ENCODE data around the gene PDE1C. TPM values are rescaled to one million over a fixed set of nuclear protein-coding genes. Genes with fewer than 3 reads are reported as not detected.

PDE1C gene
- total and polyA plus RNA-seq, 2 experiments from 2014 or later, result 23.5 to 33.8 TPM

GRCh38 chr7:31955021-31955420 is 115.2 kb downstream of the PDE1C start:
- no peaks in the 10 kb centered on the region for H4K20me1 ChIP-seq (ENCODE audit: insufficient read depth)
- H3K79me2 ChIP-seq (ENCODE audit: insufficient read depth), result peaks cover 26% of the 10 kb centered on the region; the same call in 1 of the 2 replicates
- peaks cover 42% of the 10 kb centered on the region for H3K4me1 ChIP-seq (ENCODE audit: insufficient read depth)
- H2AFZ ChIP-seq, result no peak overlapping the region
- no peaks in the 10 kb centered on the region for H3K9me3 ChIP-seq (ENCODE audit: low read depth)
- peaks cover 26% of the 10 kb centered on the region; the same call in 1 of the 2 replicates for H3F3A ChIP-seq (ENCODE audit: insufficient read depth)
- TF ChIP-seq EZH2phosphoT487 (IDR thresholded peaks at IDR 0.05; ENCODE audit: insufficient read depth, low read depth), result no peak
- no peaks in the 10 kb centered on the region for H3K9me2 ChIP-seq (ENCODE audit: insufficient read depth)
- in situ Hi-C loops (cut with MboI), result no loop called here
- H3K36me3 ChIP-seq (ENCODE audit: low read depth), result no peaks in the 10 kb centered on the region
- H3K4me3 ChIP-seq, result no peak overlapping the region
- H3K4me2 ChIP-seq (ENCODE audit: unreplicated experiment), result no peak overlapping the region
- DNase-seq, result no peak
- H3K27me3 ChIP-seq (replicated peaks; ENCODE audit: insufficient read depth), result no peaks in the 10 kb centered on the region
- 0 out of 2 replicates have a peak overlapping the region, but pooled peaks have one; percentile 62 for H3K27ac ChIP-seq
- WGBS, 2 experiments (ENCODE audit: low coverage in 1 of 2, low lambda C conversion rate in 2 of 2, missing lambda C conversion rate in 2 of 2), result 55 to 60% methylated on average over 5 of the region's 5 CpGs
- H3K9ac ChIP-seq, result no peak overlapping the region

- WGBS, 2 experiments (ENCODE audit: low coverage in 1 of 2, low lambda C conversion rate in 2 of 2, missing lambda C conversion rate in 2 of 2), result 24 to 27% methylated on average over 2 of the region's 2 CpGs
- H3K9me2 ChIP-seq (ENCODE audit: insufficient read depth), result no peaks in the 10 kb centered on the region
- H3K9me3 ChIP-seq (ENCODE audit: low read depth), result no peaks in the 10 kb centered on the region
- peaks cover 26% of the 10 kb centered on the region; the same call in 1 of the 2 replicates for H3K79me2 ChIP-seq (ENCODE audit: insufficient read depth)
- H3K27me3 ChIP-seq (replicated peaks; ENCODE audit: insufficient read depth), result no peaks in the 10 kb centered on the region
- peaks cover 28% of the 10 kb centered on the region; the same call in 1 of the 2 replicates for H3F3A ChIP-seq (ENCODE audit: insufficient read depth)
- H3K4me3 ChIP-seq, result no peak overlapping the region
- no peaks in the 10 kb centered on the region for H4K20me1 ChIP-seq (ENCODE audit: insufficient read depth)
- no peak overlapping the region for H3K9ac ChIP-seq
- no peak for TF ChIP-seq EZH2phosphoT487 (IDR thresholded peaks at IDR 0.05; ENCODE audit: insufficient read depth, low read depth)
- TF ChIP-seq EZH2 (IDR thresholded peaks at IDR 0.05; ENCODE audit: insufficient read depth, poor library complexity, severe bottlenecking), result no peak
- DNase-seq, result no peak
- in situ Hi-C loops (cut with MboI), result no loop called here
- no peak overlapping the region for H3K27ac ChIP-seq
- no peak overlapping the region for H3K4me2 ChIP-seq (ENCODE audit: unreplicated experiment)
- peaks cover 48% of the 10 kb centered on the region for H3K4me1 ChIP-seq (ENCODE audit: insufficient read depth)
- H2AFZ ChIP-seq, result no peak overlapping the region
- H3K36me3 ChIP-seq (ENCODE audit: low read depth), result peaks cover 2% of the 10 kb centered on the region; the same call in 1 of the 2 replicates
Observed at GRCh38 chr7:31954500-31954899, 115.7 kb downstream of the PDE1C start.

GRCh38 chr7:31953432-31953831 is 116.8 kb downstream of the PDE1C start:
- Histone ChIP-seq H3K4me1 (ENCODE audit: insufficient read depth) (peaks cover 54% of the 10 kb centered on the region), H3F3A (ENCODE audit: insufficient read depth) (peaks cover 37% of the 10 kb centered on the region), H3K27ac (no peak overlapping the region), H4K20me1 (ENCODE audit: insufficient read depth) (no peaks in the 10 kb centered on the region), H3K4me3 (no peak overlapping the region), H2AFZ (no peak overlapping the region), H3K79me2 (ENCODE audit: insufficient read depth) (peaks cover 18% of the 10 kb centered on the region; the same call in 1 of the 2 replicates), H3K9ac (no peak overlapping the region), H3K9me3 (ENCODE audit: low read depth) (no peaks in the 10 kb centered on the region), H3K4me2 (ENCODE audit: unreplicated experiment) (no peak overlapping the region), H3K9me2 (ENCODE audit: insufficient read depth) (no peaks in the 10 kb centered on the region), H3K36me3 (ENCODE audit: low read depth) (peaks cover 4% of the 10 kb centered on the region; the same call in 1 of the 2 replicates), H3K27me3 (replicated peaks; ENCODE audit: insufficient read depth) (no peaks in the 10 kb centered on the region)
- DNase-seq, result no peak
- TF ChIP-seq EZH2 (IDR thresholded peaks at IDR 0.05; ENCODE audit: insufficient read depth, poor library complexity, severe bottlenecking) (no peak), EZH2phosphoT487 (IDR thresholded peaks at IDR 0.05; ENCODE audit: insufficient read depth, low read depth) (no peak)
- WGBS, 2 experiments (ENCODE audit: low coverage in 1 of 2, low lambda C conversion rate in 2 of 2, missing lambda C conversion rate in 2 of 2), result 31 to 39% methylated on average over 2 of the region's 2 CpGs
- in situ Hi-C loops (cut with MboI), result no loop called here

- TF ChIP-seq EZH2 (IDR thresholded peaks at IDR 0.05; ENCODE audit: insufficient read depth, poor library complexity, severe bottlenecking), result no peak
- no peak for TF ChIP-seq EZH2phosphoT487 (IDR thresholded peaks at IDR 0.05; ENCODE audit: insufficient read depth, low read depth)
Observed at GRCh38 chr7:31950091-31950755, 120.0 kb downstream of the PDE1C start.

More at GRCh38 chr7:31950091-31950755, 120.0 kb downstream of the PDE1C start:
- H3K79me2 ChIP-seq (ENCODE audit: insufficient read depth), result peaks cover 22% of the 10 kb centered on the region; the same call in 1 of the 2 replicates
- H3K27ac ChIP-seq, result peak overlapping the region; percentile 58
- no peaks in the 10 kb centered on the region for H3K27me3 ChIP-seq (replicated peaks; ENCODE audit: insufficient read depth)
- H3K9ac ChIP-seq, result no peak overlapping the region
- peak; percentile 69 for DNase-seq
- H3F3A ChIP-seq (ENCODE audit: insufficient read depth), result peaks cover 26% of the 10 kb centered on the region
- no peaks in the 10 kb centered on the region for H3K9me3 ChIP-seq (ENCODE audit: low read depth)
- 13 to 21% methylated on average over 4 of the region's 4 CpGs for WGBS, 2 experiments (ENCODE audit: low coverage in 1 of 2, low lambda C conversion rate in 2 of 2, missing lambda C conversion rate in 2 of 2)
- no peak overlapping the region for H2AFZ ChIP-seq
- in situ Hi-C loops (cut with MboI), result no loop called here
- 0 out of 2 replicates have a peak overlapping the region, but pooled peaks have one; percentile 3 for H3K4me3 ChIP-seq
- H4K20me1 ChIP-seq (ENCODE audit: insufficient read depth), result no peaks in the 10 kb centered on the region
- H3K4me2 ChIP-seq (ENCODE audit: unreplicated experiment), result peak overlapping the region; percentile 5
- peaks cover 44% of the 10 kb centered on the region for H3K4me1 ChIP-seq (ENCODE audit: insufficient read depth)
- peaks cover 4% of the 10 kb centered on the region; the same call in 1 of the 2 replicates for H3K36me3 ChIP-seq (ENCODE audit: low read depth)
- H3K9me2 ChIP-seq (ENCODE audit: insufficient read depth), result no peaks in the 10 kb centered on the region

All from GM23248 (cell line).